ENCODE data around the gene SFRP2. TPM values are rescaled to one million over a fixed set of nuclear protein-coding genes. Genes with fewer than 3 reads are reported as not detected.
A peak's percentile ranks its signal among the peaks of the same experiment; 100 is the strongest.

Gene SFRP2
- total RNA-seq, 4 donors from 2014 or later, result 12.3 to 36.5 (median 21.2) TPM

- H3K27me3 ChIP-seq, result peaks cover 23% of the 10 kb centered on the region
- no peak for TF ChIP-seq POLR2A (IDR thresholded peaks at IDR 0.05)
- TF ChIP-seq POLR2AphosphoS5 (IDR thresholded peaks at IDR 0.05), result no peak
- no peak for TF ChIP-seq CTCF (IDR thresholded peaks at IDR 0.05)
- no peak for TF ChIP-seq EP300 (IDR thresholded peaks at IDR 0.05)
- no peak for ATAC-seq
- peaks cover 0 to 13% (median 6%) of the 10 kb centered on the region in 3 donors for H3K4me1 ChIP-seq
- 71% methylated on average over 2 of the region's 2 CpGs; no CpG with 5 or more reads in 1 of the 2 donors for WGBS, 2 donors (ENCODE audit: low coverage in 1 of 2)
- no peaks in the 10 kb centered on the region for H3K36me3 ChIP-seq
- no peak overlapping the region for H3K4me3 ChIP-seq
- H3K9me3 ChIP-seq, result peaks cover 0 to 7% (median 0%) of the 10 kb centered on the region in 3 donors
- no peak overlapping the region for H3K27ac ChIP-seq
Measured at GRCh38 chr4:153755186-153755585, 33.7 kb downstream of the SFRP2 start.

GRCh38 chr4:153750197-153750817 lies 38.6 kb downstream of the SFRP2 start:
- H3K4me1 ChIP-seq, result no peaks in the 10 kb centered on the region
- no peak overlapping the region for H3K4me3 ChIP-seq
- no peak overlapping the region for H3K27ac ChIP-seq
- H3K27me3 ChIP-seq, result no peaks in the 10 kb centered on the region
- H3K36me3 ChIP-seq, result no peaks in the 10 kb centered on the region
- H3K9me3 ChIP-seq, result peaks cover 0 to 7% (median 0%) of the 10 kb centered on the region in 3 donors
- ATAC-seq, result peak; percentile 51
- 27 to 46% methylated on average over 4 to 5 of the region's 5 CpGs for WGBS, 2 donors (ENCODE audit: low coverage in 1 of 2)
- peak in 3 of 4 experiments; percentile 43 to 62 (median 45) for TF ChIP-seq CTCF (IDR thresholded peaks at IDR 0.05)
- TF ChIP-seq POLR2A (IDR thresholded peaks at IDR 0.05), result no peak
- TF ChIP-seq EP300 (IDR thresholded peaks at IDR 0.05), result no peak

- no peaks in the 10 kb centered on the region for H3K27me3 ChIP-seq
- peak; percentile 44 for ATAC-seq
- TF ChIP-seq CTCF (IDR thresholded peaks at IDR 0.05), result no peak
- no peak for TF ChIP-seq POLR2A (IDR thresholded peaks at IDR 0.05)
- TF ChIP-seq POLR2AphosphoS5 (IDR thresholded peaks at IDR 0.05), result no peak
- TF ChIP-seq EP300 (IDR thresholded peaks at IDR 0.05), result no peak
- H3K4me3 ChIP-seq, result no peak overlapping the region
- H3K4me1 ChIP-seq, result no peaks in the 10 kb centered on the region
- H3K9me3 ChIP-seq, result no peaks in the 10 kb centered on the region
- H3K27ac ChIP-seq, result no peak overlapping the region
- H3K36me3 ChIP-seq, result no peaks in the 10 kb centered on the region
- 31 to 82% methylated on average over 2 to 4 of the region's 6 CpGs for WGBS, 2 donors (ENCODE audit: low coverage in 1 of 2)
Measured at GRCh38 chr4:153748378-153748777, 40.5 kb downstream of the SFRP2 start.

GRCh38 chr4:153747406-153747955 lies 41.4 kb downstream of the SFRP2 start:
- H3K27me3 ChIP-seq, result no peaks in the 10 kb centered on the region
- H3K9me3 ChIP-seq, result no peaks in the 10 kb centered on the region
- TF ChIP-seq EP300 (IDR thresholded peaks at IDR 0.05) (no peak), POLR2AphosphoS5 (IDR thresholded peaks at IDR 0.05) (no peak), CTCF (IDR thresholded peaks at IDR 0.05) (no peak), POLR2A (IDR thresholded peaks at IDR 0.05) (no peak)
- ATAC-seq, result no peak
- 73 to 76% methylated on average over 4 of the region's 4 CpGs for whole genome bisulfite sequencing, 2 donors (ENCODE audit: low coverage in 1 of 2)
- no peak overlapping the region for H3K4me3 ChIP-seq
- no peaks in the 10 kb centered on the region for H3K4me1 ChIP-seq
- no peaks in the 10 kb centered on the region for H3K36me3 ChIP-seq
- no peak overlapping the region for H3K27ac ChIP-seq

- no peak overlapping the region for H3K27ac ChIP-seq
- no peak for ATAC-seq
- H3K36me3 ChIP-seq, result no peaks in the 10 kb centered on the region
- TF ChIP-seq EP300 (IDR thresholded peaks at IDR 0.05), result no peak
- no peak for TF ChIP-seq CTCF (IDR thresholded peaks at IDR 0.05)
- TF ChIP-seq POLR2A (IDR thresholded peaks at IDR 0.05), result no peak
- no peak for TF ChIP-seq POLR2AphosphoS5 (IDR thresholded peaks at IDR 0.05)
- H3K4me3 ChIP-seq, result no peak overlapping the region
- H3K4me1 ChIP-seq, result no peaks in the 10 kb centered on the region
- H3K9me3 ChIP-seq, result peaks cover 0 to 8% (median 0%) of the 10 kb centered on the region in 3 donors
- H3K27me3 ChIP-seq, result no peaks in the 10 kb centered on the region
Measured at GRCh38 chr4:153745651-153746050, 43.2 kb downstream of the SFRP2 start.
